ENCODE data around the gene PRKCH.

- TF ChIP-seq EZH2 (IDR thresholded peaks at IDR 0.05; ENCODE audit: insufficient read depth, poor library complexity, severe bottlenecking) (no peak), EZH2phosphoT487 (IDR thresholded peaks at IDR 0.05; ENCODE audit: insufficient read depth, low read depth) (no peak)
These were observed 141.3 kb downstream of the PRKCH start for GRCh38 chr14:61462566-61463193.

Data from GM23248 (cell line).